Hepatocyte (in vitro differentiated cells): ENCODE data around the gene SLC9A8. TPM values are rescaled to one million over a fixed set of nuclear protein-coding genes. Genes with fewer than 3 reads are reported as not detected.

Source experiments
- DNase-seq: peaks from one replicate; pipeline ENCODE4 v3.0.0-alpha.2; 2016; ENCODE audit warnings: low spot score
- H2AFZ ChIP-seq: fragments of 200-600 bp; sonication (generic); 2 replicates; pipeline ENCODE4 v1.6.0; 2016; ENCODE audit warnings: antibody characterized with exemption, mild to moderate bottlenecking
- H3K27ac ChIP-seq: fragments of 200-600 bp; sonication (generic); 2 replicates; pipeline ENCODE4 v1.5.1; 2016; ENCODE audit warnings: mild to moderate bottlenecking
- H3K27me3 ChIP-seq: fragments of 200-600 bp; sonication (generic); 2 replicates; pipeline ENCODE4 v1.6.1; 2016
- H3K36me3 ChIP-seq: fragments of 200-600 bp; sonication (generic); replicated peaks from 2 replicates; pipeline ENCODE4 v1.5.1; 2016; ENCODE audit warnings: low read depth; ENCODE audit not compliant: insufficient read depth
- H3K4me1 ChIP-seq: fragments of 200-600 bp; sonication (generic); 2 replicates; pipeline ENCODE4 v1.5.1; 2016; ENCODE audit warnings: mild to moderate bottlenecking, moderate library complexity; ENCODE audit not compliant: insufficient read depth
- H3K4me2 ChIP-seq: fragments of 200-600 bp; sonication (generic); 2 replicates; pipeline ENCODE4 v1.6.0; 2016
- H3K4me3 ChIP-seq: fragments of 200-600 bp; sonication (generic); 2 replicates; pipeline ENCODE4 v1.5.1; 2016; ENCODE audit warnings: mild to moderate bottlenecking
- H3K79me2 ChIP-seq: fragments of 200-600 bp; sonication (generic); 2 replicates; pipeline ENCODE4 v1.6.0; 2017; ENCODE audit warnings: mild to moderate bottlenecking
- H3K9me2 ChIP-seq: fragments of 200-600 bp; sonication (generic); replicated peaks from 2 replicates; pipeline ENCODE4 v1.6.0; 2017; ENCODE audit warnings: mild to moderate bottlenecking; ENCODE audit not compliant: insufficient read depth
- H3K9me3 ChIP-seq: fragments of 200-600 bp; sonication (generic); 2 replicates; pipeline ENCODE4 v1.5.1; 2016; ENCODE audit warnings: low read depth, mild to moderate bottlenecking
- H4K20me1 ChIP-seq: fragments of 200-600 bp; sonication (generic); 2 replicates; pipeline ENCODE4 v1.6.0; 2016; ENCODE audit warnings: mild to moderate bottlenecking; ENCODE audit not compliant: insufficient read depth, poor library complexity, severe bottlenecking
- EZH2 ChIP-seq: fragments of 200-600 bp; sonication (generic); IDR thresholded peaks from 2 replicates; pipeline ENCODE4 v1.6.1; 2016; ENCODE audit warnings: antibody characterized with exemption, mild to moderate bottlenecking, borderline replicate concordance
- EZH2phosphoT487 ChIP-seq: fragments of 200-600 bp; sonication (generic); IDR thresholded peaks from one replicate; pipeline ENCODE4 v1.6.1; 2018; ENCODE audit warnings: antibody characterized with exemption, mild to moderate bottlenecking, low read depth, moderate library complexity; ENCODE audit not compliant: unreplicated experiment, severe bottlenecking
- WGBS: methylation state at CpG from one replicate; pipeline ENCODE4 v1.1.6; 2016; ENCODE audit warnings: low lambda C conversion rate; ENCODE audit errors: missing lambda C conversion rate; 5-methylcytosine and 5-hydroxymethylcytosine counted together
- polyA plus RNA-seq: library from polyadenylated mRNA; unstranded; fragments of >200 nt; fragmentation: Nextera tagmentation; extraction: Ambion mirVana; gene quantifications from 2 replicates; pipeline ENCODE4 v1.2.1, GENCODE V29; 2016
- total RNA-seq: library from RNA; depleted of rRNA; stranded (reverse); fragments of >200 nt; gene quantifications from 2 replicates; pipeline ENCODE4 v1.2.3, GENCODE V29; 2014
- TF ChIP-seq, protein P1 (sequence below): fragments of 200-600 bp; sonication (generic); IDR thresholded peaks from 2 replicates; pipeline ENCODE4 v1.5.1; 2016; ENCODE audit warnings: antibody characterized with exemption, mild to moderate bottlenecking; ENCODE audit not compliant: poor library complexity

Gene SLC9A8
- total and polyA plus RNA-seq, 2 experiments from 2014 or later, result 4.9 to 6.7 TPM

DNA sequence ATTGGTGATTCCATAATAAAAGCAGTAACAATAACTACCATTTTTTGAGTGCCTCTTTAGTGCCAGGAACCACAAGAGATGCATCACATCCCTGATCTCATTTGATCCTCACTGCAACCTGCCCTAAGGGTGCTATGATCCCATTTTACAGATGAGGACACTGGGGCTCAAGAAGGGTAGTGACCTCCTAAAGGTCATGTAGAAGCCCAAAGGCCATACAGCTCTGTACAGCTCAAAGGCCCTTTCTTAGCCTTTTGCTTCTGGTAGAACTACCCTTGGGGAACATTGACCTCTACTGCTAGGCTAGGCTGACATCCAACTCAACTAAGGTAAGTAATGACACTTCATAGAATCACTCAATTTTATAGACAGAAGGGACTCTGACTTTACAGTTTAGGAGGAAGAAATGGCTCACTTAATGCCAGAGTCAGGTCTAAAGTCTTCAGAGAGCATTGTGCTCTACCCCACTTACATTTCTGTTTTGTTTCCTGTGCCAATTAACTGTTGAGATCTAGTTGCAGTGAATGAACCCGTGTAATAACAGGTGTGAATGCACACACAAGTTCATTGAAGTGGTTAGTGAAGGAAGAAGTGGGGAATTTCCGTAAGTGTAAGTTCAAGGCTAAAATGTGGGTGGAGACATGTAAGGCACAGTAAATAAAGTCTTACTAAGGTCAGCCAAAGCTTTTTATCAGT, 10.7 kb downstream of the SLC9A8 start:
- H3K36me3 ChIP-seq, result peaks cover 16% of the 10 kb centered on the region
- H3K4me1 ChIP-seq, result no peaks in the 10 kb centered on the region
- H3K4me3 ChIP-seq, result no peak overlapping the region
- no peaks in the 10 kb centered on the region for H4K20me1 ChIP-seq
- no peaks in the 10 kb centered on the region for H3K9me3 ChIP-seq
- DNase-seq, result no peak
- TF ChIP-seq, protein P1, sequence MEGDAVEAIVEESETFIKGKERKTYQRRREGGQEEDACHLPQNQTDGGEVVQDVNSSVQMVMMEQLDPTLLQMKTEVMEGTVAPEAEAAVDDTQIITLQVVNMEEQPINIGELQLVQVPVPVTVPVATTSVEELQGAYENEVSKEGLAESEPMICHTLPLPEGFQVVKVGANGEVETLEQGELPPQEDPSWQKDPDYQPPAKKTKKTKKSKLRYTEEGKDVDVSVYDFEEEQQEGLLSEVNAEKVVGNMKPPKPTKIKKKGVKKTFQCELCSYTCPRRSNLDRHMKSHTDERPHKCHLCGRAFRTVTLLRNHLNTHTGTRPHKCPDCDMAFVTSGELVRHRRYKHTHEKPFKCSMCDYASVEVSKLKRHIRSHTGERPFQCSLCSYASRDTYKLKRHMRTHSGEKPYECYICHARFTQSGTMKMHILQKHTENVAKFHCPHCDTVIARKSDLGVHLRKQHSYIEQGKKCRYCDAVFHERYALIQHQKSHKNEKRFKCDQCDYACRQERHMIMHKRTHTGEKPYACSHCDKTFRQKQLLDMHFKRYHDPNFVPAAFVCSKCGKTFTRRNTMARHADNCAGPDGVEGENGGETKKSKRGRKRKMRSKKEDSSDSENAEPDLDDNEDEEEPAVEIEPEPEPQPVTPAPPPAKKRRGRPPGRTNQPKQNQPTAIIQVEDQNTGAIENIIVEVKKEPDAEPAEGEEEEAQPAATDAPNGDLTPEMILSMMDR, result no peak
- TF ChIP-seq EZH2 (no peak), EZH2phosphoT487 (no peak)
- 80% methylated on average over 2 of the region's 2 CpGs for WGBS
- H3K27me3 ChIP-seq, result no peaks in the 10 kb centered on the region
- H3K4me2 ChIP-seq, result no peak overlapping the region
- H3K27ac ChIP-seq, result no peak overlapping the region
- H3K9me2 ChIP-seq, result no peaks in the 10 kb centered on the region
- H3K79me2 ChIP-seq, result peaks cover 19% of the 10 kb centered on the region
- no peak overlapping the region for H2AFZ ChIP-seq

DNA sequence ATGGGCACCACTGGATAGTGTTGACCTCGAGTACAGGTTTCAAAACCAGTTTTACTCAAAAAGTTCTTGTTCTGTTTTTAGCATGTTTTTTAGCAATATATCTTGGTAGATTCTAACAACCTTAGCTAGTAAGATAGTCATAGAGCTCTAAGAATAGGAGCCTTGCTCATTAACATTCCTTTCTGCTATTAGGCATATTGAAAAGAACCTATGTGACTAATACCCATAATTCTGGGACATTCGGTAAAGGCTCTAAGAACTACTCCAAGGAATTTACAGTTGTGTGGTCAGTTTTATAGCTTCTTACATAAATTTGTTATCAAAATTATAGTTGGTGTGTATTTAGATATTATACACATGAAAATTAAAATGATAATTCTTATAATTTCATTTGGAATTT, 11.6 kb downstream of the SLC9A8 start:
- H3K9me2 ChIP-seq, result no peaks in the 10 kb centered on the region
- no peak overlapping the region for H3K4me3 ChIP-seq
- TF ChIP-seq EZH2, result no peak
- TF ChIP-seq EZH2phosphoT487, result no peak
- TF ChIP-seq, protein P1, result no peak
- H3K27me3 ChIP-seq, result no peaks in the 10 kb centered on the region
- no peak overlapping the region for H2AFZ ChIP-seq
- peaks cover 10% of the 10 kb centered on the region for H3K36me3 ChIP-seq
- H3K4me1 ChIP-seq, result no peaks in the 10 kb centered on the region
- H3K27ac ChIP-seq, result no peak overlapping the region
- H3K79me2 ChIP-seq, result peaks cover 19% of the 10 kb centered on the region
- no peak overlapping the region for H3K4me2 ChIP-seq
- H4K20me1 ChIP-seq, result no peaks in the 10 kb centered on the region
- DNase-seq, result no peak
- no peaks in the 10 kb centered on the region for H3K9me3 ChIP-seq
- WGBS, result 91% methylated on average over 2 of the region's 2 CpGs

DNA sequence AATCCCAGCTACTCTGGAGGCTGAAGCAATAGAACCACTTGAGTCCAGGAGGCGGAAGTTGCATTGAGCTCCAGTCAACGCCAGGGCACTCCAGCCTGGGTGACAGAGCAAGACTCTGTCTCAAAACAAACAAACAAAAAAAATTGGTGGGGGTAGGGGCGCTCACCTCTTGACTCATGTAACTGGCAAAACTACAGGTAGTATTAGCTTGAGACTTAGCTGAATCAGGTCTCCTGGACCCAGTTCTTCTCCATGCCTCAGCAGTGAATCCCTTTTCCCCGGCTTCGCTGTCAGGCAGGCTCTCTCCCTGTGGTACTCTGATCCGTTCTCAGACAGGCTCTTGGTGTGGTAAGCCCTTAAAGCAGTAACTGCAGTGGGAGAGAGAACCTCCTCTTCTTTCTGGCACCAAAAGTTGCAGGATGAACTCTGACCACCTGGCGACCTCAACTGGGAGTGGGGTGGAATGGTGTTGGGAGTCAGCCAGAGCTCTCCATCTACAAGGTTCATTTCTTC, 12.9 kb downstream of the SLC9A8 start:
- WGBS, result 81% methylated on average over 7 of the region's 7 CpGs
- H3K9me2 ChIP-seq, result no peaks in the 10 kb centered on the region
- no peaks in the 10 kb centered on the region for H3K9me3 ChIP-seq
- no peak overlapping the region for H3K27ac ChIP-seq
- no peaks in the 10 kb centered on the region for H3K27me3 ChIP-seq
- DNase-seq, result no peak
- no peaks in the 10 kb centered on the region for H3K4me1 ChIP-seq
- H3K4me3 ChIP-seq, result no peak overlapping the region
- no peak overlapping the region for H3K4me2 ChIP-seq
- no peaks in the 10 kb centered on the region for H4K20me1 ChIP-seq
- no peak for TF ChIP-seq EZH2phosphoT487
- no peak for TF ChIP-seq EZH2
- TF ChIP-seq, protein P1, result no peak
- no peak overlapping the region for H2AFZ ChIP-seq
- H3K36me3 ChIP-seq, result no peaks in the 10 kb centered on the region
- peaks cover 9% of the 10 kb centered on the region for H3K79me2 ChIP-seq
